ENCODE measurements around the gene GPBAR1.

The GPBAR1 gene

GRCh38 chr2:218255446-218255845 is 5.4 kb upstream of the GPBAR1 start:
- no peak for TF ChIP-seq REST (IDR thresholded peaks at IDR 0.05; ENCODE audit: insufficient replicate concordance, low read depth)
- no peak for TF ChIP-seq GABPA (IDR thresholded peaks at IDR 0.05; ENCODE audit: low read depth)
- TF ChIP-seq, protein P1, sequence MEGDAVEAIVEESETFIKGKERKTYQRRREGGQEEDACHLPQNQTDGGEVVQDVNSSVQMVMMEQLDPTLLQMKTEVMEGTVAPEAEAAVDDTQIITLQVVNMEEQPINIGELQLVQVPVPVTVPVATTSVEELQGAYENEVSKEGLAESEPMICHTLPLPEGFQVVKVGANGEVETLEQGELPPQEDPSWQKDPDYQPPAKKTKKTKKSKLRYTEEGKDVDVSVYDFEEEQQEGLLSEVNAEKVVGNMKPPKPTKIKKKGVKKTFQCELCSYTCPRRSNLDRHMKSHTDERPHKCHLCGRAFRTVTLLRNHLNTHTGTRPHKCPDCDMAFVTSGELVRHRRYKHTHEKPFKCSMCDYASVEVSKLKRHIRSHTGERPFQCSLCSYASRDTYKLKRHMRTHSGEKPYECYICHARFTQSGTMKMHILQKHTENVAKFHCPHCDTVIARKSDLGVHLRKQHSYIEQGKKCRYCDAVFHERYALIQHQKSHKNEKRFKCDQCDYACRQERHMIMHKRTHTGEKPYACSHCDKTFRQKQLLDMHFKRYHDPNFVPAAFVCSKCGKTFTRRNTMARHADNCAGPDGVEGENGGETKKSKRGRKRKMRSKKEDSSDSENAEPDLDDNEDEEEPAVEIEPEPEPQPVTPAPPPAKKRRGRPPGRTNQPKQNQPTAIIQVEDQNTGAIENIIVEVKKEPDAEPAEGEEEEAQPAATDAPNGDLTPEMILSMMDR (IDR thresholded peaks at IDR 0.05; ENCODE audit: insufficient read depth, low read length), result no peak
- TF ChIP-seq POLR2AphosphoS5 (IDR thresholded peaks at IDR 0.05; ENCODE audit: low read depth), result no peak
- TF ChIP-seq SPI1 (IDR thresholded peaks at IDR 0.05; ENCODE audit: borderline replicate concordance, low read depth), result no peak
- H3K27me3 ChIP-seq (ENCODE audit: insufficient read depth, poor library complexity, severe bottlenecking), result no peaks in the 10 kb centered on the region
- no peak for DNase-seq (ENCODE audit: low read depth in 1 of 2, low spot score in 1 of 2)
- no peak overlapping the region for H3K27ac ChIP-seq (replicated peaks)
- no peak overlapping the region for H3K4me3 ChIP-seq (replicated peaks; ENCODE audit: insufficient read depth, low read length)

GRCh38 chr2:218256612-218257350 is 4.0 kb upstream of the GPBAR1 start:
- DNase-seq (ENCODE audit: low read depth in 1 of 2, low spot score in 1 of 2), result no peak
- TF ChIP-seq POLR2AphosphoS5 (IDR thresholded peaks at IDR 0.05; ENCODE audit: low read depth) (no peak; the same call in 1 of the 2 replicates), GABPA (IDR thresholded peaks at IDR 0.05; ENCODE audit: low read depth) (no peak), SPI1 (IDR thresholded peaks at IDR 0.05; ENCODE audit: borderline replicate concordance, low read depth) (no peak), REST (IDR thresholded peaks at IDR 0.05; ENCODE audit: insufficient replicate concordance, low read depth) (no peak)
- TF ChIP-seq, protein P1 (IDR thresholded peaks at IDR 0.05; ENCODE audit: insufficient read depth, low read length), result no peak
- Histone ChIP-seq H3K4me3 (replicated peaks; ENCODE audit: insufficient read depth, low read length) (no peak overlapping the region), H3K27me3 (ENCODE audit: insufficient read depth, poor library complexity, severe bottlenecking) (no peaks in the 10 kb centered on the region), H3K27ac (replicated peaks) (peak overlapping the region; percentile 13; the same call in 1 of the 2 replicates)

DNA sequence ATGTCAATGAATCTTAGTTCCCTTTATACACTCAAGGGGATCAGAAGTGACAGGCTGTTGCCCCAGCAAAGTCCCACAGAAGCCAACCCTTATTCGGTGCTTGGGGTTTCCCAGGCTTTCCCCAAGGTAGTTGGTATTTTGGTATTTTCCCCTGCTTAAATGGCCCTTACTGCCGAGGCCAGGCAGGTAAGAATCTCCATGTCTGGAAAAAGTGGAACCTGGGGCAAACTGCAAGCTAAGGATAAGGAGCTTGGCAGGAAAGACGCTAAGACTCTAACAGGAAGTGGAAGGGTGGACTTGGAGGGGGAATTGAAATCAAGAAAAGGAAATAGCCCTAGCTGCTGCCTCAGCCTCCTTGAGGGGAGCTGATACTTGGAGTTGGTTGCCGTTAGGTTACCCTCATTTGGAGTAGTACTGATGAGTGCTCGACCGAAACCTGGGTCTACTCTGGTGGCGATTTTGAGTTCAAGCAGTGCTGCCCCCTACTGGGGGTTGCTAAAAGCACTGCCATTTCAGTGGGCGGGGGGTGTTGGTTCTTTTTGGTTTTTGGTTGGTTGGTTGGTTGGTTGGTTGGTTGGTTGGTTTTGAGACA is 3.3 kb upstream of the GPBAR1 start:
- Histone ChIP-seq H3K27me3 (ENCODE audit: insufficient read depth, poor library complexity, severe bottlenecking) (no peaks in the 10 kb centered on the region), H3K27ac (replicated peaks) (peak overlapping the region; percentile 13), H3K4me3 (replicated peaks; ENCODE audit: insufficient read depth, low read length) (no peak overlapping the region)
- peak; percentile 71 to 72 for DNase-seq (ENCODE audit: low read depth in 1 of 2, low spot score in 1 of 2)
- TF ChIP-seq SPI1 (IDR thresholded peaks at IDR 0.05; ENCODE audit: borderline replicate concordance, low read depth) (peak; percentile 75; the same call in 1 of the 2 replicates), POLR2AphosphoS5 (IDR thresholded peaks at IDR 0.05; ENCODE audit: low read depth) (no peak), GABPA (IDR thresholded peaks at IDR 0.05; ENCODE audit: low read depth) (0 out of 2 replicates have a peak, but pooled peaks have one; percentile 16)
- TF ChIP-seq, protein P1 (IDR thresholded peaks at IDR 0.05; ENCODE audit: insufficient read depth, low read length), result peak; percentile 70

Data from HL-60 (cell line).